Measurements from ENCODE around the gene TCF19.

TCF19 gene

GRCh38 chr6:31210741-31211532 is 52.5 kb downstream of the TCF19 start:
- Mint-ChIP-seq H3K4me3 (no peak overlapping the region), H3K36me3 (ENCODE audit: low read depth) (no peaks in the 10 kb centered on the region)
- no peak for TF ChIP-seq CTCF (IDR thresholded peaks at IDR 0.05; ENCODE audit: unreplicated experiment in 3 of 3)

More at GRCh38 chr6:31210741-31211532, 52.5 kb downstream of the TCF19 start:
- Mint-ChIP-seq H3K27me3 (ENCODE audit: low read depth) (peaks cover 6% of the 10 kb centered on the region), H3K27ac (no peak overlapping the region), H3K4me1 (no peaks in the 10 kb centered on the region), H3K9me3 (no peaks in the 10 kb centered on the region)
